ENCODE measurements around the gene GNAQ.

DNA sequence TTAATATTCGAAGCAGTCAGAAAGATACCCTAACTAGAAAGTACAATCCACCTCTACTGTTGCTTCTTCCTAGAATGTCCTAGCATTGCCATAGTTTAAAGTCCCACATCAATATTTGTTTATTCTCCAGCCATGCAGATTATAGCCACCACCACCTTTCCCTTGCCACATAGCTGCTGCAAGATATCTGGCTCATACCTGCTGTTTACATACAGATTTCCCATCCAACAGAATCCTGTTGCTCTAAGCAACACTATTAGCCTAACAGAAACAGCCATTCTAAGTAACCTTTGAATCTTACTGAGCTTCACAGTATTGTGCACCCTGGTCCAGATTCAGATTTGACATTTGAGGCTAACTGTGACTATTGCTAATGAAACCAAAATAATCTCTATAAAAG is 45.6 kb downstream of the GNAQ start:
- TF ChIP-seq POLR2A (IDR thresholded peaks at IDR 0.05), result no peak
- TF ChIP-seq, protein P1, sequence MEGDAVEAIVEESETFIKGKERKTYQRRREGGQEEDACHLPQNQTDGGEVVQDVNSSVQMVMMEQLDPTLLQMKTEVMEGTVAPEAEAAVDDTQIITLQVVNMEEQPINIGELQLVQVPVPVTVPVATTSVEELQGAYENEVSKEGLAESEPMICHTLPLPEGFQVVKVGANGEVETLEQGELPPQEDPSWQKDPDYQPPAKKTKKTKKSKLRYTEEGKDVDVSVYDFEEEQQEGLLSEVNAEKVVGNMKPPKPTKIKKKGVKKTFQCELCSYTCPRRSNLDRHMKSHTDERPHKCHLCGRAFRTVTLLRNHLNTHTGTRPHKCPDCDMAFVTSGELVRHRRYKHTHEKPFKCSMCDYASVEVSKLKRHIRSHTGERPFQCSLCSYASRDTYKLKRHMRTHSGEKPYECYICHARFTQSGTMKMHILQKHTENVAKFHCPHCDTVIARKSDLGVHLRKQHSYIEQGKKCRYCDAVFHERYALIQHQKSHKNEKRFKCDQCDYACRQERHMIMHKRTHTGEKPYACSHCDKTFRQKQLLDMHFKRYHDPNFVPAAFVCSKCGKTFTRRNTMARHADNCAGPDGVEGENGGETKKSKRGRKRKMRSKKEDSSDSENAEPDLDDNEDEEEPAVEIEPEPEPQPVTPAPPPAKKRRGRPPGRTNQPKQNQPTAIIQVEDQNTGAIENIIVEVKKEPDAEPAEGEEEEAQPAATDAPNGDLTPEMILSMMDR (IDR thresholded peaks at IDR 0.05), result no peak
